HG02884 (cell line): Measurements from ENCODE around the gene EGFR.

Source experiments
- ATAC-seq: cut with Tn5 transposase; IDR thresholded peaks from one replicate; pipeline ENCODE4 v1.9.1; 2021; ENCODE audit warnings: mild to moderate bottlenecking, moderate library complexity; ENCODE audit not compliant: unreplicated experiment

The EGFR gene

DNA sequence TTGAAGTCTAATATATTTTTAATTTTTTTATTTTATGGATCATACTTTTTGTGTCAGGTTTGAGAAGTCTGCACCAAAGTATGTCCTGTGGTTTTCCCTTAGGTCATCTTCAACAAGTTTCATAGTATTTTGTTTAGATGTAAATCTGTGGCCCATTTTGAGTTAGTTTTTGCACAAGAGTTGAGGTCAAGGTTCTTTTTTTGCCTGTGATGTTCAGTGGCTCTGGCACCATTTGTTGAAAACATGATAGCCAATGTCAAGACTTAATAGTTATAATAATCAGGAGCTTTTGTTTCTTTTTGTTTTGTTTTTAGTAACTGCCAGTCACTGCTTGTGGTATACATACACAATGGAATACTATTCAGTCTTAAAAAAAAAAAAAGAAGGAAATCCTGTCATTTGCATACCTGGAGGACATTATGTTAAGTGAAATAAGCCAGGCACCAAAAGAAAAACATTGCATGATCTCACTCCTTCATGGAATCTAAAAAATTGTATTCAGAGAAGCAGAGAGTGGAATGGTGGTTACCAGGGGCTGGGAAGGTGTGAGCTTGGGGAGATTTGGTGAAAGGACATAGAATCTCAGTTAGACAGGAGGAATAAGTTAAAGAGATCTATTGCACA is 61.3 kb downstream of the EGFR start:
- ATAC-seq: no peak

- no peak for ATAC-seq
Observed at GRCh38 chr7:55081068-55081467, 62.3 kb downstream of the EGFR start.

GRCh38 chr7:55081472-55082227 is 62.8 kb downstream of the EGFR start:
- no peak for ATAC-seq

GRCh38 chr7:55082228-55082603 is 63.4 kb downstream of the EGFR start:
- ATAC-seq: no peak

GRCh38 chr7:55083206-55083605 is 64.4 kb downstream of the EGFR start:
- ATAC-seq: no peak

- no peak for ATAC-seq
Observed at GRCh38 chr7:55084307-55084706, 65.5 kb downstream of the EGFR start.

DNA sequence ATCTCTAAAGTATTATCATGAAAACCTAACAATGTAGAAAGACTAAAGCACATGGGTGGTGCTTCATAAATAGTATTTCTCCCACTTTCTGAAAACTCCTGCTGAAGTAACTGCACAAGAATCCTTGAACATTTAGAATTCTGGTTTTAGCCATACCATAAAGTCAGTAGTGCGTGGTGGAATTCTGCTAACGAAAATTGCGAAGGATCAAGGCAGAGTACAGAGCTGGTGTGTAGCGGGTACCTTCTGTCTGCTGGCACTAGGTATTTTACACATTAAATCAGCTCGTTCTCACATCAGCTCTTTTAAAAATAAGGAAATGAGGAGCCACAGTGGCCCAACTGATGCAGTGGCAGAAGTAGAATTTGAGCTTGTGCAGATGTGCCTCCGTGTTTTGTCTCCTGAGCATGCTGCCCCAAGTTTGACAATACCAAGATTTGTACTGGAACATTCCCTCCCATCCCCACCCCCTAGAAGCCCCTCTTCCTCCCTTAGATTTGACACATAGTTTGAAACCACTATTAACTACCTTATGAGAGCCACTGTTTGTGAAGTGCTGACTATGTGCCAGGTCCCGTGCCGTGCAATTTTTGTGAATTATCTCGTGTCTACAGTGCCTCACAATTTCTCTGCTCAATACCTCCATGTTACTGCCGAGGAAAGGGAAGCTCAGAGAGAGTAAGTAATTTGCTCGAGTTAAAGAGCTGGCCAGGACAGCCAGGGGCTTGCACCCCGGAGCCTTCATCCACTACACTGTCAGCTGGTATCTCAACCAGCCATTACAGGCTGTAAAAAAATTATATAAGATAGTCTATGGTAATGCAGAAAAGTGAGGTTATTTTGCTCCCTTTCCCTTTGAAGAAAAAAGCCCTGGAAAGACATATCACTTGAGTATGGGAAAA is 66.9 kb downstream of the EGFR start:
- ATAC-seq: peak; percentile 20

- ATAC-seq: peak; percentile 61
Observed at GRCh38 chr7:55086413-55087201, 67.8 kb downstream of the EGFR start.

DNA sequence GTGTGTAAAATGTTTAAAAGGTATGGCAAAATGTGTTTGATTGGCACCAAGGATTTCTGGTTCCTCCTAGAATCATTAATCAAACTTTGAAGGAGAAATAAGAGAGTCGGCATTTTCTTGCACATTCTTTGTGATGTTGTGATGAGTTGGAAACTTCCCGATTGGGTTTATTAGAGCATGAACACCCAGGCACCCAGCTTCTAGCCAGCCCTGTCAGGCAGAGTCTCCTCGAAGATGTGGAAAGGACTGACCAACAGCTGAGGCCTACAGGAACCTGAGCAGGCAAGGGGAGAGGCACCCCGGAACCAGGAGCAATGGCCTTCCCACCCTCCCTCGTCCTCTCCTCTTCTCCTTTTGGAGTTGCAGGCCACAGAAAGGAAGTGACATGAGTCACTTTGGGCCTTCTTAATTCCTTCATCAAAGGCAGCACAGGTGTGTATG is 68.7 kb downstream of the EGFR start:
- ATAC-seq: no peak

DNA sequence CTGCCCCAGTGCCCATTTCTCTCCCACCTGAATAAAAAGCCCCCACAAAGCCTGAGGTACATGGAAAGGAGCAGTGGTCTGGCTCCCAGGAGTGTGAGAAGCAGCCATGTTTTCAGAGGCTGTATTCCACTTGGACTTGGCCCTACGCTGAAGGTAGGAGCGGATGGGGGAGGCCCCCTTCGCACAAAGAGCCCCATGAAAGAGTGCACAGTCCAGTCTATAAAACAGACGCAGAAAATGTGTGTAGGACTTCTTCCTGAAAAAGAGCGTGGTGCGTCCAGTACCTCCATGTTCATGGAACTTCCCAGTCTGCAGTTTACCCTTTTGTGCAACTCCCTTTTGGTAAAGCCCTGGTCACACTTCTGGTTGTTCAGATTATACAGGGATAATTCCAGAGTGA is 69.3 kb downstream of the EGFR start:
- ATAC-seq: no peak

DNA sequence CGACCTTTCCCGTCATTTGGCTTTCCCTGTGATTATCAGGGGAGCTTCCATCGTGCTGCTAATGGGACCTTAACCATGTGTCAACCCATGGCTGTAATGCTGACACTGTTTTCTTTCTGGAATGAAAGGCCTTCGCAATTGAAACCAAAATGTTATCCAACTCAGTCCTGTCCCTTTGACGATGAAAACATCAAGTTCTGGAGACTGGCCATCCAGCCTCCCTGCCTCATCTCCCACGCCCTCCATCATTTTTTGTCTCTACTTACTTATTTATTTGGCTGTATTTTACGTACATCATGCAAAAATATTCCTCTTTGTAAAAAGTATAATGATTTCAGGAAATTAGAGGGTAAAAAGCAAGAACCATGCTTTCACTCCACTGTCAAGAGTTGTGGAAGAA is 69.8 kb downstream of the EGFR start:
- ATAC-seq: no peak

- no peak for ATAC-seq
Observed at GRCh38 chr7:55092186-55092974, 73.6 kb downstream of the EGFR start.

GRCh38 chr7:55092975-55093373 is 74.2 kb downstream of the EGFR start:
- ATAC-seq: no peak

DNA sequence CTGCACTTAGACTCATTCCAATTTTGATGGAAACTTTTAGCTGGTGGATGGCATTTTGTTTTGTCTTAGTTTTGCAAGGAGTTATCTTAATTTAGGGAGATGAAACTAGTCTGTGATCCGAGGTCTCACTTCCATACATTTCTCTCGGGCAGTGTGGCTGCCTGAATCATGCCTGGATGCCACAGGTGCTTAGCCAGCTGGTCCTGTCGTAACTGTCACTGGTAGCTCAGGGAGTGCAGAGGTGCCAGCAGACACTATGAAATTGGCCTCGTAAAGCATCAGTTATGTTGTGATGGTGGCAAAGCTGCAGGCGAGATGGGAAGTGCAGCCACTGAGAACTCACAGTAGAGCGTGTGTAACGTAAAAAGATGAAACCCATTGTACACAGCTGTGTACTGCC is 74.9 kb downstream of the EGFR start:
- ATAC-seq: no peak

DNA sequence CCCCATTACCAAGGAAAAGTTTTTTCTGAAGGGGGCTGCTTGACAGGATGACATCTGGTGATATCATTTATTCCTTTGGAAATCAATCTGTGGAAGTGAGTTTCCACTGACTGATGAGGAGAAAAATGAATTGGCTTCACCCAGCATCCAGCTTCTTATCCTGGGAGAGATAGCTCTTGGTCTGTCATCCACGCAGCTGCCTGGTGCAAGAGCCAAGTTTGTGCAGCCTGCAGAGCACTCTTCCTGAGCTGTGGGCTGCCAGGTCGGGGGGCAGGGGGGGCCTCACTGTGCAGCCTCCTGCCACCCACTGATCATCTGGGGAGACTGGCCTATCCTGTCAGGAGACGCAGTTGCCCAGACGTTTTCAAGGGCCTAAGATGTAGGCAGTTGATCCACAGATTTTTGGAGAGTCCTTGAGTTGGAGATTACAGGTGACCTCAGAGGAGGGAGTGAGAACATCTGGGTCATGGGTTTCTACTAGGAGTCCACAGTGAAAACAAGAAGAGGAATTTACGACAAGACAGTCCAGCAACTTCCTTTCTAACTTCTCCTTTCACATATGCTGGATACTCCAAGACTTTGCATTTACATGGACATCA is 75.4 kb downstream of the EGFR start:
- ATAC-seq: no peak

- ATAC-seq: no peak
Observed at GRCh38 chr7:55095672-55096071, 76.9 kb downstream of the EGFR start.

GRCh38 chr7:55096323-55096722 is 77.5 kb downstream of the EGFR start:
- no peak for ATAC-seq

DNA sequence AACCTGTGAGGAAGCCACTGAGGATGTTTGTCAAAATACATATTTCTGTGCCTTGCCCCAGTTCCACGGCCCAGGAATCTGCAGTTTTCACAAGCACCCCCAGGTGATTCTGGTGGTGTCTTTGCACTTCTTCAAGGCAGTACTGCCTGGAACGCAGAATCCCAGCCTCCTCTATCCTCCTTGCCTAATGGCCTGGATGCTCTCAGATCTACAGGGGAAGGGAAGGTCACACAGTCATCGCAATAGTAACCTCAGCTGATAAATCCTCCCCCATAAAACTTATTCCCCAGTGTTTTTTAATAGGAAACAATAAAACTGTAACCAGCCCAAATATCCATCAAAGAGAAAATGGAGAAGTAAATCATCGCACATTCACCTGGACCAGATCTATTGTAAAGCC is 78.3 kb downstream of the EGFR start:
- no peak for ATAC-seq

GRCh38 chr7:55099066-55099820 is 80.4 kb downstream of the EGFR start:
- ATAC-seq: no peak
